PFSK-1 (cell line): ENCODE results near the gene BRAF.

Experiments
- FOXP2 ChIP-seq: optimal IDR thresholded peaks from 2 replicates; pipeline ENCODE3; 2011; ENCODE audit warnings: borderline replicate concordance, control low read depth, inconsistent platforms; ENCODE audit not compliant: insufficient read depth; ENCODE audit errors: extremely low read length, extremely low read depth
- POLR2AphosphoS5 ChIP-seq: IDR thresholded peaks from 2 replicates; pipeline ENCODE4 v1.6.1; 2012; ENCODE audit warnings: low read depth, mild to moderate bottlenecking, control low read depth, low read length, moderate library complexity
- SIN3A ChIP-seq: IDR thresholded peaks from 2 replicates; pipeline ENCODE4 v1.6.1; 2012; ENCODE audit warnings: mild to moderate bottlenecking, low read length, moderate library complexity, borderline replicate concordance; ENCODE audit not compliant: insufficient read depth
- TAF1 ChIP-seq: IDR thresholded peaks from 2 replicates; pipeline ENCODE4 v1.6.1; 2012; ENCODE audit warnings: low read length, control low read depth, borderline replicate concordance; ENCODE audit not compliant: insufficient read depth
- TF ChIP-seq, protein P1 (sequence below), 2 experiments: IDR thresholded peaks; 2 replicates each; pipeline versions ENCODE4 v1.6.1 to v1.8.0; 2011 to 2012; ENCODE audit warnings: low read depth in 2 of 2, low read length in 2 of 2, control low read depth in 1 of 2, inconsistent platforms in 1 of 2, mild to moderate bottlenecking in 1 of 2, moderate library complexity in 1 of 2; ENCODE audit not compliant: insufficient read depth in 1 of 2

BRAF gene

DNA sequence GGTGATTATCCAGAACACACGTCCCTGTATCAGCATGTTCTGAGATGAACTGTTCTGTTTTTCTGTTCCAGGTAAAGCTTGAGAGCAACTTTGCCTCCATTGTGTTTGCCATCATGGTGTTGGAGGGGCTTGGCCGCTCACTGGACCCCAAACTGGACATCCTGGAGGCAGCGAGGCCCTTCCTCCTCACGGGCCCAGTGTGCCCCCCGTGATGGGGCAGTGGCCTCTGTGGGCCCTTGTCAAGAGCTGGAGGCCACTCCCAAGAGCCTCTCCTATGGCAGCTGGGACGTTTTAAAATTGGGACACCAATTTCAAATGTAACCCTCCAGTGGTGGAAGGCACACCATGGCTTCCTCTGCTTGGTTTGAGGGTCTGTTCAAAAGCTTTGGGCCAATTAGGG is 230.1 kb downstream of the BRAF start:
- TF ChIP-seq SIN3A = no peak
- TF ChIP-seq, protein P1, sequence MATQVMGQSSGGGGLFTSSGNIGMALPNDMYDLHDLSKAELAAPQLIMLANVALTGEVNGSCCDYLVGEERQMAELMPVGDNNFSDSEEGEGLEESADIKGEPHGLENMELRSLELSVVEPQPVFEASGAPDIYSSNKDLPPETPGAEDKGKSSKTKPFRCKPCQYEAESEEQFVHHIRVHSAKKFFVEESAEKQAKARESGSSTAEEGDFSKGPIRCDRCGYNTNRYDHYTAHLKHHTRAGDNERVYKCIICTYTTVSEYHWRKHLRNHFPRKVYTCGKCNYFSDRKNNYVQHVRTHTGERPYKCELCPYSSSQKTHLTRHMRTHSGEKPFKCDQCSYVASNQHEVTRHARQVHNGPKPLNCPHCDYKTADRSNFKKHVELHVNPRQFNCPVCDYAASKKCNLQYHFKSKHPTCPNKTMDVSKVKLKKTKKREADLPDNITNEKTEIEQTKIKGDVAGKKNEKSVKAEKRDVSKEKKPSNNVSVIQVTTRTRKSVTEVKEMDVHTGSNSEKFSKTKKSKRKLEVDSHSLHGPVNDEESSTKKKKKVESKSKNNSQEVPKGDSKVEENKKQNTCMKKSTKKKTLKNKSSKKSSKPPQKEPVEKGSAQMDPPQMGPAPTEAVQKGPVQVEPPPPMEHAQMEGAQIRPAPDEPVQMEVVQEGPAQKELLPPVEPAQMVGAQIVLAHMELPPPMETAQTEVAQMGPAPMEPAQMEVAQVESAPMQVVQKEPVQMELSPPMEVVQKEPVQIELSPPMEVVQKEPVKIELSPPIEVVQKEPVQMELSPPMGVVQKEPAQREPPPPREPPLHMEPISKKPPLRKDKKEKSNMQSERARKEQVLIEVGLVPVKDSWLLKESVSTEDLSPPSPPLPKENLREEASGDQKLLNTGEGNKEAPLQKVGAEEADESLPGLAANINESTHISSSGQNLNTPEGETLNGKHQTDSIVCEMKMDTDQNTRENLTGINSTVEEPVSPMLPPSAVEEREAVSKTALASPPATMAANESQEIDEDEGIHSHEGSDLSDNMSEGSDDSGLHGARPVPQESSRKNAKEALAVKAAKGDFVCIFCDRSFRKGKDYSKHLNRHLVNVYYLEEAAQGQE (IDR thresholded peaks at IDR 0.05; ENCODE audit: insufficient read depth in 1 of 2, low read depth in 2 of 2, low read length in 2 of 2) = no peak
- TF ChIP-seq TAF1 = no peak
- TF ChIP-seq FOXP2 = no peak
- TF ChIP-seq POLR2AphosphoS5 = no peak

DNA sequence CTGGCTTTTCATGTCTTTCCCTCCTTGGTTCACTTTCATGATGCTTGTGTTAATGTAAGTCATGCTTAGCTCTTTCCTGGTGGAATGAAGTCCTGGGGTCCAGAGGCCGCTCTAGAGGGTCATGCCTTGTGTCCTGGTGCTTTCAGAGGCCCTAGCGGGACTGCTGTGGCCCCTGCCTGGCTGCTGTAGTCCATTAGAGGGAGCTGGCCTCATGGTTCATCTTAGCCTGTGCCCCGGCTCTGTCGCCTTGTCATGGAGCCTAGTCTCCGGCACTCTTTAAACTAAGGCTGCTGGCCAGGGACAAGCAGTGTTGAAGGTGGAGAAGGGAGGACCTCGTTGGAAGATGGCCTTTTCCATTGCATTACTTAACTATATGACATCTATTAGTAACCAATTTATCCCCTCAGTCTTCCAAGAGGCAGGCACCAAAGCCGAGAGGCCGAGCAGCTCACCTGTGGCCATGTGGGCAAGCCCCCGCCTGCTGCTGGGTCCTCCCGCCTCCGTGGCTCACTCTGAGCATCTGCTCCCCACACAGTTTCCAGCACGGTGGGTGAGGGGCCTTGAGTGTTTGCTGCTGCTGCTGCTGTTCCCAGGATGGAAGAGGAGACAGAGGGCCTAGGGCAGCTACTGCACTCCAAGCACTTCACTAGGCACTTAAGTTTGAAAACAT is 233.2 kb downstream of the BRAF start:
- TF ChIP-seq FOXP2 (no peak), POLR2AphosphoS5 (no peak), TAF1 (no peak), SIN3A (no peak)
- TF ChIP-seq, protein P1 (IDR thresholded peaks at IDR 0.05; ENCODE audit: insufficient read depth in 1 of 2, low read depth in 2 of 2, low read length in 2 of 2) = no peak

DNA sequence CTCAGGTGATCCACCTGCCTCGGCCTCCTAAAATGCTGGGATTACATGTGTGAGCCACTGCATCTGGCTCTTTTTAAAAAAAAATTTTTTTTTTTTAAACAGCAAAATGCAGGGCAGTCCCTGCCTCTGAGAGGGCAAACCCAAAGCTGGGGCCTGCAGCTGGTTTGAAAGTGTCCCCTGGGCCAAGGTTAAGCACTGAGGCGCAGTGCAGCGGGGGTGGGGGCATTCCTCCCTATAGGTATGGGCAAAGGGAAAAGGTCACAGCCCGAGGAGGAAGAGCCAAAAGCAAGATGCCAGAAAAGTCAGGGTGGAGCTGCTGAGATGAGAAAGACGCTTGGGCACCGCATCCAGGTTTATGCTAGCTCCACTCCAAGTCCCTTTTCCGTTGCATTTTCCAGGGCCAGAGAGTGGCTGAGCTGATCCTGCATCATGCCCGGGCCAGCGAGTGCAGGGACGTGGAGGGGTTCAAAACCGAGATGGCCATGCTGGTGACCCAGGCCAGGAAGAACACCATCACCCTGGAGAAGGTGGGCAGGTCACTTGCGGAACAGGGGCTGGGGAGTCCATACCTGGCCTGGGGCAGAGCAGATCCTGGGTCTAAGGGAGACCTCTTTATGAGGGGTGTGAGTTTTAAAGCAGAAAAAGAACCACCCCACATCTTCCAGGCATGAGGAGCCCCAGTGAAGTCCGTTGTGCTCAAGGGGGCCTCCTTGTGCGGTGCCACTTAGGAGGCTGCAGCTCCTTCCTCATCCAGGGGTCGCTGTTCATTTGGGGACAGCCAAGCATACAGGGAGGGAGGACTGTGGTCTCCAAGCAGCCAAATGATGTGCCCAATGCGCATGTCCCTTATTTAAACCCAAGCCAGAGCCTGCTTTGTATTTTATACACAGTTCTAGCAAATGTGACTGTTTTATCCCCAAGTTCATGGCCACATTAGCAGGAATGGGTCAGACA is 235.3 kb downstream of the BRAF start:
- TF ChIP-seq, protein P1 (IDR thresholded peaks at IDR 0.05; ENCODE audit: insufficient read depth in 1 of 2, low read depth in 2 of 2, low read length in 2 of 2) = no peak
- TF ChIP-seq FOXP2 (no peak), POLR2AphosphoS5 (no peak), TAF1 (no peak), SIN3A (no peak)

DNA sequence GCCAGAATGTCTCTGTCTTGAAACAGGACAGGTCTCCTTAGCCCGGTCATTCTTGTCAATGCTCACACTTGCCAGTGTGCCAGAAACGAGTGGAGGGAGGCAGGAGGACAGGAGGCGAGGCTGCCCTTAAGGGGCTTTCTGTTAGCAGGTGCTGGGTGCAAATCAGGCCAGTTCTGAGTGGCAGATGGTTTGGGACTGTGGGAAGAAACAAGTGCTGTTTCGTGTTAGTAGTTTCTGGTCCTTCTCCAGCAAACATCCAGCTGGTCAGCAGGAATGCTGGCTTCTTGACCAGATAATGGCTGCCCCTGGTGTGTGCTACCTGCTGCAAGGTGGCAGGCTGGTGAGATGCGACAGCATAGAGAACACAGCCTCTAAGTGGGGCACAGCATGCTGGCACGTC is 236.4 kb downstream of the BRAF start:
- TF ChIP-seq, protein P1 (IDR thresholded peaks at IDR 0.05; ENCODE audit: insufficient read depth in 1 of 2, low read depth in 2 of 2, low read length in 2 of 2) = no peak
- TF ChIP-seq TAF1 (no peak), SIN3A (no peak), FOXP2 (no peak), POLR2AphosphoS5 (no peak)
